Left ventricle myocardium inferior (tissue), 1 donor: ENCODE results near the gene NEK2. TPM values are rescaled to one million over a fixed set of nuclear protein-coding genes. Genes with fewer than 3 reads are reported as not detected.
"Not testable (repeated sequence)": the region's sequence is repeated elsewhere in the genome, so short reads cannot be mapped to it uniquely, and the experiment has no call there.

ENCODE experiments used
- DNase-seq: peaks from one replicate; pipeline ENCODE4 v3.0.0-alpha.2; 2020
- H3K27ac ChIP-seq: fragments of 200-600 bp; replicated peaks from 2 replicates; pipeline ENCODE4 v1.8.0; 2021
- H3K27me3 ChIP-seq: fragments of 200-600 bp; 2 replicates; pipeline ENCODE4 v1.8.0; 2021; ENCODE audit warnings: low read depth
- H3K36me3 ChIP-seq: fragments of 200-600 bp; 2 replicates; pipeline ENCODE4 v1.8.0; 2021
- H3K4me1 ChIP-seq: fragments of 200-600 bp; 2 replicates; pipeline ENCODE4 v1.8.0; 2021
- H3K4me3 ChIP-seq: fragments of 200-600 bp; 2 replicates; pipeline ENCODE4 v1.8.0; 2021; ENCODE audit warnings: mild to moderate bottlenecking, moderate library complexity
- H3K9me3 ChIP-seq: fragments of 200-600 bp; replicated peaks from 2 replicates; pipeline ENCODE4 v1.8.0; 2021
- intact Hi-C: fragments of 100-400 bp; cut with micrococcal nuclease; formaldehyde crosslinking; loops from one replicate; pipeline ENCODE4 v1.11.0; 2022
- long read RNA-seq: library from polyadenylated mRNA; unstranded; transcript quantifications from one replicate; pipeline ENCODE4 v2.0.0, GENCODE V29; 2021
- total RNA-seq: library from RNA; stranded (reverse); fragmentation: NEBNext Ultra II Directional; extraction: Animal tissue kit (Norgen Biotek cat#: 25700); gene quantifications from one replicate; pipeline ENCODE4 v1.2.1, GENCODE V29; 2021
- TF ChIP-seq, protein P1 (sequence below): fragments of 200-600 bp; IDR thresholded peaks from 2 replicates; pipeline ENCODE4 v1.8.0; 2021; ENCODE audit warnings: antibody characterized with exemption, mild to moderate bottlenecking, borderline replicate concordance
- donor health status: DM: no; HTN: yes; CAD: no; lungs with severe emphysema.

Gene NEK2
- 0.19 TPM for total RNA-seq
- long read RNA-seq, result 0 reads

GRCh38 chr1:211675230-211676105 lies at the start of gene NEK2:
Gene NEK2, minus strand, starts transcription at chr1:211675621. Its CDS starts 142 bp downstream, at chr1:211675479.
- Histone ChIP-seq H3K36me3 (no peaks in the 10 kb centered on the region), H3K4me1 (peaks cover 13% of the 10 kb centered on the region), H3K4me3 (peak within 1 kb of the TSS; percentile 71), H3K9me3 (no peaks in the 10 kb centered on the region), H3K27me3 (no peaks in the 10 kb centered on the region), H3K27ac (no peak within 1 kb of the TSS)
- TF ChIP-seq, protein P1, sequence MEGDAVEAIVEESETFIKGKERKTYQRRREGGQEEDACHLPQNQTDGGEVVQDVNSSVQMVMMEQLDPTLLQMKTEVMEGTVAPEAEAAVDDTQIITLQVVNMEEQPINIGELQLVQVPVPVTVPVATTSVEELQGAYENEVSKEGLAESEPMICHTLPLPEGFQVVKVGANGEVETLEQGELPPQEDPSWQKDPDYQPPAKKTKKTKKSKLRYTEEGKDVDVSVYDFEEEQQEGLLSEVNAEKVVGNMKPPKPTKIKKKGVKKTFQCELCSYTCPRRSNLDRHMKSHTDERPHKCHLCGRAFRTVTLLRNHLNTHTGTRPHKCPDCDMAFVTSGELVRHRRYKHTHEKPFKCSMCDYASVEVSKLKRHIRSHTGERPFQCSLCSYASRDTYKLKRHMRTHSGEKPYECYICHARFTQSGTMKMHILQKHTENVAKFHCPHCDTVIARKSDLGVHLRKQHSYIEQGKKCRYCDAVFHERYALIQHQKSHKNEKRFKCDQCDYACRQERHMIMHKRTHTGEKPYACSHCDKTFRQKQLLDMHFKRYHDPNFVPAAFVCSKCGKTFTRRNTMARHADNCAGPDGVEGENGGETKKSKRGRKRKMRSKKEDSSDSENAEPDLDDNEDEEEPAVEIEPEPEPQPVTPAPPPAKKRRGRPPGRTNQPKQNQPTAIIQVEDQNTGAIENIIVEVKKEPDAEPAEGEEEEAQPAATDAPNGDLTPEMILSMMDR, result no peak
- DNase-seq, result peak; percentile 85
- intact Hi-C loops, result no loop called here

- intact Hi-C loops, result no loop called here
- H3K4me3 ChIP-seq, result no peak overlapping the region
- no peaks in the 10 kb centered on the region for H3K4me1 ChIP-seq
- no peaks in the 10 kb centered on the region for H3K9me3 ChIP-seq
- DNase-seq, result no peak
- TF ChIP-seq, protein P1, result no peak
- H3K27ac ChIP-seq, result no peak overlapping the region
- H3K36me3 ChIP-seq, result no peaks in the 10 kb centered on the region
- no peaks in the 10 kb centered on the region for H3K27me3 ChIP-seq
These were observed 49.3 kb upstream of the NEK2 start for GRCh38 chr1:211724687-211725196.

GRCh38 chr1:211723273-211723672 lies 47.9 kb upstream of the NEK2 start:
- TF ChIP-seq, protein P1, result no peak
- Histone ChIP-seq H3K36me3 (no peaks in the 10 kb centered on the region), H3K9me3 (no peaks in the 10 kb centered on the region), H3K4me3 (no peak overlapping the region), H3K4me1 (no peaks in the 10 kb centered on the region), H3K27me3 (no peaks in the 10 kb centered on the region), H3K27ac (no peak overlapping the region)
- DNase-seq, result no peak
- intact Hi-C loops, result no loop called here

DNA sequence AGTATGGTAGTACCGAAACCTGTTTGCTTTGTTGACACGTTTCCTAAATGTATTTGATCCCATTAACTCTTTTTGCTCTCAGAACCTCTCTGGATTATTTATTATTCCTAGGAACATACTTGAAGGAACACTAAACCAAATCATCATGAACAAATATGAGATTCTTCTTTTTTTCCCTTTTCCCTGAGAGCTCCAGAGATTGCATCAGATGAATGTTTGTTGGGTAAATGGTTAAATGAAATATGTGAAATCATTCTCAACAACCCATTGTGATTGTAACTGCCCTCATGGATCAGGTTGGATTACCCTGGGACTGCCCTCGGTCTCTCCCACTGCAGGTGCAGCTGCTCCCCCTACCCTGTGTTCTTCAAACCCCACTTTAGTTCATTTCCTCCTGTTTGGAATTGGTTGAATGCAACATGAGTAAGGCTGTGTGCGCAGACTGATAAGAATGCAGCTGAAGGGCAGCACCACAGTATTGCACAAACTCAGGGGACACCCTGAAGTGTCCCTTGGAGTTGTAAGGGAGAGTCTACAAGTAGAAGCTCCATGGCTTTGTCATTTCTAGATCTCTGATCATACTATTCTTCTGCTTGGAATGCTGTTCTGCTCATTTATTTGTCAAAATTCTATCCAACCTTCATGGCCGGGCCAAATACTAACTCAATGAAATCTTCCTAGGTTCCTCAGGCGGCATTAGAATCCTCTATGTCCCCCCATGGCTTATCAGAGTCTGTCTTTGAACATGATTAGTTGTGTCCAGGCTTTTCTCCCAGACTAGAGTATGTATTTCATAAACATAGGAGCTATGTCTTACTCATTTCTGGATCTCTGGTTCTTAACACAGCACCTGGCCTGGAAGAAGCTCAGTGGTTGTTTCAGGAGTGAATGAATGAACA lies 47.1 kb upstream of the NEK2 start:
- Histone ChIP-seq H3K27me3 (no peaks in the 10 kb centered on the region), H3K9me3 (no peaks in the 10 kb centered on the region), H3K27ac (no peak overlapping the region), H3K36me3 (no peaks in the 10 kb centered on the region), H3K4me3 (no peak overlapping the region), H3K4me1 (no peaks in the 10 kb centered on the region)
- no peak for DNase-seq
- TF ChIP-seq, protein P1, result no peak
- intact Hi-C loops, result no loop called here

DNA sequence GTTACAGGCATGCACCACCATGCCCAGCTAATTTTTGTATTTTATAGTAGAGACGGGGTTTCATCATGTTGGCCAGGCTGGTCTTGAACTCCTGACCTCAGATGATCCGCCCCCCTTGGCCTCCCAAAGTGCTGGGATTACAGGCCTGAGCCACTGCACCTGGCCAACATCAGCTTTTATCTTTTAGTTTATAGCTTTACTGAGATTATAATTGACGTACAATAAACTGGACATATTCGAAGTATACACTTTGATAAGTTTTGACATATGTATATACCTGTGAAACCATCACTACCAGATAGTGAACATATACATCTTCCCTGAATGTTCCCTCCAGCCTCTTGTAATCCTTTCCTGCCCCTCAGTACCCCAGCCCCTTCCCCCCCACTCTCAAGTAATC lies 41.1 kb upstream of the NEK2 start:
- H3K4me3 ChIP-seq, H3K27me3 ChIP-seq, DNase-seq, H3K9me3 ChIP-seq, H3K4me1 ChIP-seq, H3K27ac ChIP-seq, intact Hi-C loops, H3K36me3 ChIP-seq: not testable (repeated sequence)
